A549 (cell line): Measurements from ENCODE around the gene FRY.

ENCODE experiments used
- CTCF ChIP-seq: fragments of >200 bp; sonication (Bioruptor Twin); formaldehyde crosslinking; IDR thresholded peaks from 3 replicates; pipeline ENCODE4 v1.5.1; 2016
- JUN ChIP-seq, 2 experiments: fragments of >200 bp; sonication (Bioruptor Twin); formaldehyde crosslinking; IDR thresholded peaks; 2 replicates in 1 of 2; 3 replicates in 1 of 2; pipeline ENCODE4 v1.6.1; 2016 to 2017
- JUNB ChIP-seq: fragments of >200 bp; sonication (Bioruptor Twin); formaldehyde crosslinking; IDR thresholded peaks from 2 replicates; pipeline ENCODE4 v1.6.1; 2016

GRCh38 chr13:32203221-32203620 is 171.6 kb downstream of the FRY start:
- TF ChIP-seq JUNB (no peak), CTCF (no peak), JUN (IDR thresholded peaks at IDR 0.05) (no peak)
